GM12864 (cell line): ENCODE results near the gene TBXA2R.
"Not testable (repeated sequence)": the region's sequence is repeated elsewhere in the genome, so short reads cannot be mapped to it uniquely, and the experiment has no call there.

Experiments used
- DNase-seq: peaks from one replicate; pipeline ENCODE4 v3.0.0-alpha.2; 2011; ENCODE audit warnings: low read depth
- H3K4me3 ChIP-seq: 2 replicates; pipeline ENCODE4 v1.5.1; 2011; ENCODE audit warnings: mild to moderate bottlenecking, low read depth, low read length, control low read depth
- TF ChIP-seq, protein P1 (sequence below): IDR thresholded peaks from 2 replicates; pipeline ENCODE4 v1.5.1; 2011; ENCODE audit warnings: low read depth, mild to moderate bottlenecking, moderate library complexity, low read length, control low read depth, inconsistent platforms; ENCODE audit errors: missing control alignments

Gene TBXA2R

DNA sequence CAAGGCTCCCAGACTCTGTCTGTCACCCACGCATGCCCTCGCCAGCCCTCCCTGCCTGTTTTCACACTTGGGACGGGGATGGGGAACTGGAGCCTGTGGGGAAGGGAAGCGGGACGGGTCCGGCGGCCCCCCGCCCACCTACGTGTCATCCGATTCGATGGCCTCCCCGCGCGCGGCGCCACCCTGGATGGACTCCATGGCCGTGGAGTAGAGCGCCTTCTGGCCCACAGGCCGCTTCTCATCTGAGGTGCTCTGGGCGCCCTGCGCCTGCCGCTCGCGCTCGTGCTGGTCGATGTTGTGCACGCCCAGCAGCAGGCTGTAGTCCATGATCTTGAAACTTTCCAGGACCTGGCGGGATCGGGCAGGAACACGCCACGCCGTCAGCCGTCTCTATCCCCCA is 45.0 kb upstream of the TBXA2R start:
- TF ChIP-seq, protein P1, sequence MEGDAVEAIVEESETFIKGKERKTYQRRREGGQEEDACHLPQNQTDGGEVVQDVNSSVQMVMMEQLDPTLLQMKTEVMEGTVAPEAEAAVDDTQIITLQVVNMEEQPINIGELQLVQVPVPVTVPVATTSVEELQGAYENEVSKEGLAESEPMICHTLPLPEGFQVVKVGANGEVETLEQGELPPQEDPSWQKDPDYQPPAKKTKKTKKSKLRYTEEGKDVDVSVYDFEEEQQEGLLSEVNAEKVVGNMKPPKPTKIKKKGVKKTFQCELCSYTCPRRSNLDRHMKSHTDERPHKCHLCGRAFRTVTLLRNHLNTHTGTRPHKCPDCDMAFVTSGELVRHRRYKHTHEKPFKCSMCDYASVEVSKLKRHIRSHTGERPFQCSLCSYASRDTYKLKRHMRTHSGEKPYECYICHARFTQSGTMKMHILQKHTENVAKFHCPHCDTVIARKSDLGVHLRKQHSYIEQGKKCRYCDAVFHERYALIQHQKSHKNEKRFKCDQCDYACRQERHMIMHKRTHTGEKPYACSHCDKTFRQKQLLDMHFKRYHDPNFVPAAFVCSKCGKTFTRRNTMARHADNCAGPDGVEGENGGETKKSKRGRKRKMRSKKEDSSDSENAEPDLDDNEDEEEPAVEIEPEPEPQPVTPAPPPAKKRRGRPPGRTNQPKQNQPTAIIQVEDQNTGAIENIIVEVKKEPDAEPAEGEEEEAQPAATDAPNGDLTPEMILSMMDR, result no peak
- DNase-seq, result no peak
- no peak overlapping the region for H3K4me3 ChIP-seq

- DNase-seq, result no peak
- TF ChIP-seq, protein P1, result no peak
- H3K4me3 ChIP-seq, result no peak overlapping the region
Measured at GRCh38 chr19:3649888-3650287, 43.2 kb upstream of the TBXA2R start.

DNA sequence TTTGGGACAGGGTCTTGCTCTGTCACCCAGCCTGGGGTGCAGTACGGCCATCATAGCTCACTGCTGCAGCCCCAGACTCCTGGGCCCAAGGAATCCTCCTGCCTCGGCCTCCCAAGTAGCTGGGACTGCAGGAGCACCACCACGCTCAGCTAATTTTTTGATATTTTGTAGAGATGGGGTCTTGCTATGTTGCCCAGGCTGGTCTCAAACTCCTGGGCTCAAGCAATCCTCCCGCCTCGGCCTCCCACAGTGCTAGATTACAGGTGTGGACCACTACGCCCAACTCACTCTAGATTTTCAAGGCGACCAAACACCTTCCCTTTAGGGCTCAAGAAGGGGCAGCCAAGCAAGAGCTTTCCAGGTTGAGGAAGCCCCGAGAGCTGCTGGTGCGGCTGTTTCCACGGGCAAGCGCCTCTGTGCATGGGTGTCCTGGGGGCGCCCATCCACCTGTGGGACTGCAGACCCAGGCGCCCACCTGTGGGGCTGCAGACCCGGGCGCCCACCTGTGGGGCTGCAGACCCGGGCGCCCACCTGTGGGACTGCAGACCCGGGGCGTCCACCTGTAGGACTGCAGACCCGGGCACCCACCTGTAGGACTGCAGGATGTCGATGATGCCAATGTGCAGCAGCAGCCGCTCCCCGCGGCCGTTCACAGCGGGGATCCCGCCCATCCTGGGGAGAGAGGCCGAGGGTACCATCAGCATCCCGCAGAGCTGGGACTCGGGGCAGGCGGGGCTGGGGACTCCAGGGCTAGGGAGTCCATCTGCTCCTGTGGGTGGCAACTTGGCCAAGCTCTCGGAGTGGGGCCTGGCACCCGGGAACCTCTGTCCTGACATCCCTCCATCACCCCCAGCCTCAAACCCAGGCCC is 41.6 kb upstream of the TBXA2R start:
- H3K4me3 ChIP-seq, result no peak overlapping the region
- no peak for DNase-seq
- TF ChIP-seq, protein P1, result no peak

DNA sequence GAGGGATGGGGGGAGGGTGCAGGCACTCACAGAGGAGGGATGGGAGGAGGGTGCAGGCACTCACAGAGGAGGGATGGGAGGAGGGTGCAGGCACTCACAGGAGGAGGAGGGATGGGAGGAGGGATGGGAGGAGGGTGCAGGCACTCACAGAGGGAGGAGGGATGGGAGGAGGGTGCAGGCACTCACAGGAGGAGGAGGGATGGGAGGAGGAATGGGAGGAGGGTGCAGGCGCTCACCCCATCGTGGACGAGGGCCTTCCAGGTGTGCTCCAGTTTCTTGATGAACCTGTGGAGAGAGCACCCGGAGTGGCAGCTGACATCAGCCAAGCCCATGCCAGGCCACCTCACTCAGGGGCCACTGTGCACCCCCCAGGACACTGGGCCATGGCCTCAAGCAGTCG is 40.4 kb upstream of the TBXA2R start:
- not testable (repeated sequence) for DNase-seq

DNA sequence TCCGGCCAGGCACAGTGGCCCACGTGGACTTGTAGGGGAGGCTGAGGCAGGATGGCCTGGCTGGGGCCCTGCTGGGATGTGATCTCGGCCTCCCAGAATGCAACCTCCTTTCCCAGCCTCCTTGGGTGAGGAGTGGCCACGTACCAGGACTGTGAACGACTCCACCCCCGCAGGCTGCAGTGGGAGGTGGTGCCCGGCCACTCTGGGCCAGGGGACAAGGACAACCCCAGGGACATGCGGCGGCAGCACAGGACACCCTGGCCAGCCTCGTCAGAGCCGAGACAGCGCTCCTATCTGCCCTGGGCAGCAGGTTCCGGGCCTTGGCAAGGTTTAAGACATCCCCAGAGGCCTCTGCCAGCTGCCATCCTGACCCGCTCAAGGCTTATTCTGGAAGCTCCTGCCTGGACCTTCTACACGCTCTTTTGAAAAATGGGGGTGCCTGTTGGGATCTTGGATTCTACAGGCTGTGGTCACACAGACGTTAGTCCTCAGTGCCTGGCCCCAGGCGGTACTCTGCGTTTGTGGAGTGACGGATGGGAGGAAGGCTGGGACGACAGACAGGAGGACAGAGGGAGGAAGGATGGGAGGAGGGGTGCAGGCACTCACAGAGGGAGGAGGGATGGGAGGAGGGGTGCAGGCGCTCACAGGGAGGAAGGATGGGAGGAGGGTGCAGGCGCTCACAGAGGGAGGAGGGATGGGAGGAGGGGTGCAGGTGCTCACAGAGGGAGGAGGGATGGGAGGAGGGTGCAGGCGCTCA is 39.8 kb upstream of the TBXA2R start:
- no peak overlapping the region for H3K4me3 ChIP-seq
- TF ChIP-seq, protein P1, result no peak
- no peak for DNase-seq

More for the DNA sequence above, 40.4 kb upstream of the TBXA2R start:
- not testable (repeated sequence) for H3K4me3 ChIP-seq

DNA sequence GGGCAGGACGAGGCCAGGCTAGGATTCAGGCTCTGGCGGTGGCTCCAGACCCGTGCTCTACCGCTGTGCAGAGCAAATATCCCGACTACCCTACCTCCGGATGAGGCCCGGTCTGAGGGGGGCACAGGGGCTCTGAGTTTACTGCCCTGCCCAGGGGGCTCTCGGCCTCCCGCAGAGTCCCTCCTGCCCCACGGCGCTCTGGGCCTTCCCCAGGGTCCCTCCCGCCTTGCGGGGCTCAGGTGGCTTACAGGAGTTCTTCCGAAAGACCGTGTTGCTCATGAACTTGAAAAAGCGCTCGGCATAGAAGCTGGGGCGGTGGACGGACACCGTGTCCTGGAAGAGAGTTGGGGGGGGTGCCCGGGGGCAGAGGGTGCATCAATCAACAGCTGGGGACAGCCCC is 39.1 kb upstream of the TBXA2R start:
- TF ChIP-seq, protein P1, result no peak
- DNase-seq, result no peak
- H3K4me3 ChIP-seq, result no peak overlapping the region

- no peak overlapping the region for H3K4me3 ChIP-seq
- no peak for DNase-seq
- TF ChIP-seq, protein P1, result no peak
Measured at GRCh38 chr19:3645067-3645396, 38.4 kb upstream of the TBXA2R start.
